HepG2 (cell line): ENCODE results near the gene PEX7. TPM values are rescaled to one million over a fixed set of nuclear protein-coding genes. Genes with fewer than 3 reads are reported as not detected.
A peak's percentile ranks its signal among the peaks of the same experiment; 100 is the strongest.

Experiments
- ATF7-NPFF ChIP-seq: sonication (generic); formaldehyde crosslinking; IDR thresholded peaks from 2 replicates; pipeline ENCODE4 v1.8.1; 2023; ENCODE audit warnings: mild to moderate bottlenecking, low read depth, missing genetic modification reagents, moderate library complexity
- BCL6 ChIP-seq: IDR thresholded peaks from 2 replicates; pipeline ENCODE4 v1.6.1; 2016; ENCODE audit warnings: missing genetic modification reagents, missing compliant biosample characterization
- CEBPB ChIP-seq: IDR thresholded peaks from 2 replicates; pipeline ENCODE4 v1.6.1; 2011; ENCODE audit warnings: low read depth, low read length, improper control_type of control experiment, borderline replicate concordance
- EED ChIP-seq: sonication (generic); formaldehyde crosslinking; IDR thresholded peaks from 2 replicates; pipeline ENCODE4 v1.5.0; 2020; ENCODE audit warnings: mild to moderate bottlenecking, missing genetic modification reagents
- EZH2 ChIP-seq: conservative IDR thresholded peaks from 2 replicates; pipeline ENCODE4 v1.6.1; 2012; ENCODE audit warnings: mild to moderate bottlenecking, low read depth, low read length, moderate library complexity
- FOXP1 ChIP-seq, 2 experiments: fragments of 450-650 bp in 1 of 2; IDR thresholded peaks; 2 replicates each; pipeline ENCODE4 v1.6.1; 2017 to 2018; ENCODE audit warnings: antibody characterized with exemption in 1 of 2
- HNRNPL ChIP-seq: fragments of 200-400 bp; formaldehyde crosslinking; IDR thresholded peaks from 2 replicates; pipeline ENCODE4 v1.6.1; 2017; ENCODE audit warnings: mild to moderate bottlenecking, low read depth, low read length
- MBNL3 ChIP-seq: fragments of 250-450 bp; sonication (Bioruptor Pico); conservative IDR thresholded peaks from 2 replicates; pipeline ENCODE4 v1.8.0; 2022; ENCODE audit warnings: mild to moderate bottlenecking, inconsistent platforms
- MEIS1 ChIP-seq: sonication (generic); formaldehyde crosslinking; IDR thresholded peaks from 2 replicates; pipeline ENCODE4 v1.9.0; 2021; ENCODE audit warnings: mild to moderate bottlenecking, missing genetic modification reagents, moderate library complexity, borderline replicate concordance
- RXRA ChIP-seq: sonication (generic); formaldehyde crosslinking; IDR thresholded peaks from 2 replicates; pipeline ENCODE4 v1.5.1; 2020; ENCODE audit warnings: missing genetic modification reagents
- SALL1 ChIP-seq: sonication (generic); formaldehyde crosslinking; IDR thresholded peaks from 2 replicates; pipeline ENCODE4 v1.8.0; 2022; ENCODE audit warnings: mild to moderate bottlenecking, missing genetic modification reagents
- TMF1 ChIP-seq: sonication (generic); formaldehyde crosslinking; IDR thresholded peaks from 2 replicates; pipeline ENCODE4 v1.8.1; 2022; ENCODE audit warnings: low read depth, missing genetic modification reagents
- TOPORS ChIP-seq: sonication (generic); formaldehyde crosslinking; IDR thresholded peaks from 2 replicates; pipeline ENCODE4 v1.8.0; 2023; ENCODE audit warnings: mild to moderate bottlenecking, missing genetic modification reagents
- ZNF263 ChIP-seq: sonication (generic); formaldehyde crosslinking; IDR thresholded peaks from 2 replicates; pipeline ENCODE4 v1.4.0; 2020; ENCODE audit warnings: missing genetic modification reagents
- ZNF441 ChIP-seq: sonication (generic); formaldehyde crosslinking; IDR thresholded peaks from 2 replicates; pipeline ENCODE4 v1.7.0; 2021; ENCODE audit warnings: missing genetic modification reagents, borderline replicate concordance
- ZNF496 ChIP-seq: sonication (generic); formaldehyde crosslinking; IDR thresholded peaks from 2 replicates; pipeline ENCODE4 v1.8.1; 2023; ENCODE audit warnings: mild to moderate bottlenecking, moderate library complexity, missing genetic modification reagents; ENCODE audit not compliant: insufficient replicate concordance
- ZNF501 ChIP-seq: sonication (generic); formaldehyde crosslinking; IDR thresholded peaks from 2 replicates; pipeline ENCODE4 v1.5.1; 2020; ENCODE audit warnings: mild to moderate bottlenecking, moderate library complexity, missing genetic modification reagents
- polyA plus RNA-seq, 8 experiments: library from polyadenylated mRNA; depleted of rRNA in 3 of 8; stranded (reverse) in 7 of 8; unstranded in 1 of 8; fragments of >200 nt; fragmentation: Illumina TruSeq in 4 of 8; extraction: Trizol in 4 of 8; gene quantifications; 2 replicates each; pipeline versions ENCODE4 v1.2.1 to v1.2.3, GENCODE V29; 2011 to 2016; ENCODE audit warnings: low read depth in 4 of 8, missing spikeins in 1 of 8, mixed read lengths in 1 of 8; ENCODE audit not compliant: insufficient read depth in 1 of 8
- total RNA-seq, 5 experiments: library from RNA; depleted of rRNA; stranded (reverse); fragments of >200 nt; fragmentation: Illumina TruSeq; extraction: Trizol; gene quantifications; 2 replicates each; pipeline ENCODE4 v1.2.3, GENCODE V29; 2016; ENCODE audit warnings: low read depth in 1 of 5
- TF ChIP-seq, protein P1 (sequence below): sonication (generic); formaldehyde crosslinking; IDR thresholded peaks from 2 replicates; pipeline ENCODE4 v1.4.0; 2020; ENCODE audit warnings: mild to moderate bottlenecking, missing genetic modification reagents
- TF ChIP-seq, protein P2 (sequence below): sonication (generic); formaldehyde crosslinking; IDR thresholded peaks from 2 replicates; pipeline ENCODE4 v1.8.1; 2023; ENCODE audit warnings: mild to moderate bottlenecking, moderate library complexity, missing genetic modification reagents
- TF ChIP-seq, protein P3 (sequence below): sonication (generic); formaldehyde crosslinking; IDR thresholded peaks from 2 replicates; pipeline ENCODE4 v1.4.0; 2020; ENCODE audit warnings: missing genetic modification reagents
- TF ChIP-seq, protein P4 (sequence below): sonication (generic); formaldehyde crosslinking; IDR thresholded peaks from 2 replicates; pipeline ENCODE4 v1.5.1; 2020; ENCODE audit warnings: mild to moderate bottlenecking, missing genetic modification reagents, moderate library complexity

PEX7 gene
- total and polyA plus RNA-seq, 2 of the 13 experiments (the other 11 are each of a cell fraction or from before 2014, with no cell fraction given), result 0.04 to 0.53 TPM

DNA sequence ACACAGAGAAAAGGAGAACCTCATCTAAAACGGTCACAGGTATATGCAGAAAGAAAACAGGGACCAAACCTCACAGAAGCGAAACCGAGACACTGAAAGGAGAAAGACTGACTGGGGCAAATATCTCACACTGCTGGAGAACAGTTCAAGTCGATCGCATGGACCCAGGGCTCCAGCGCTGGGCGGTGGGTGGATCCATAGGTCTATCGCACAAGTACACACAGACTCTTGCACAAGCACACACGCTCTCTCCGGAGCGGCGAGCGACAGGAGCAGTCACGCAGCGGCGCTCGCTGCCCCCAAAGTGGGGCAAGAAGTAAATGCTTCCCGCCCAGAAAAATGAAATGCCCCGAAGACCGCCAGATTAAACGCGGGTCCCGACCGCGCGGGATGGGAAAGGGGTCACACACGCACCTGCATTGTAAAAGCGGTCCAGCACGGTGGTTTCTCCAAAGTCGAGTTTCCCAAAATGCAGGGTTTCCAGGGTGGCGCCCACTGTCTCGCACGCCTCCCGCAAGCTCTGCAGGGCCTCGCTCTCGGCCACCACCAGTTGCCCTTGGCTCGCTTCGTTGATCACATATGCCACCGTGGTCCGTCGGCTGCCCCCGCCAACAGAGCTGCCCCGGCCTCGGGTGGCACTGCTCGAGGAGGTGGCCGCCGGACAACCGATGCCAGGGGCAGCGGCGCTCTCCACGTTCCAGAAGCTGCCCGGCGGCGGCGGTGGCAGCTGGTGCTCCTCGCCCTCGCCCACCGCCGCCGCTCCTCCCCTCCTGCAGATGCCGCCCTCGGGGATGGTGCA is 30.9 kb upstream of the PEX7 start (continued):
- TF ChIP-seq MEIS1 (CRISPR knock-in tag), result 0 out of 2 replicates have a peak, but pooled peaks have one; percentile 40
- TF ChIP-seq RXRA (CRISPR knock-in tag), result peak; percentile 25; the same call in 1 of the 2 replicates
- TF ChIP-seq EED (CRISPR knock-in tag), result peak; percentile 68; the same call in 1 of the 2 replicates
- no peak for TF ChIP-seq ZNF496 (CRISPR knock-in tag)
- 0 out of 2 replicates have a peak, but pooled peaks have one; percentile 28 for TF ChIP-seq ZNF501 (CRISPR knock-in tag)
- TF ChIP-seq, protein P1, sequence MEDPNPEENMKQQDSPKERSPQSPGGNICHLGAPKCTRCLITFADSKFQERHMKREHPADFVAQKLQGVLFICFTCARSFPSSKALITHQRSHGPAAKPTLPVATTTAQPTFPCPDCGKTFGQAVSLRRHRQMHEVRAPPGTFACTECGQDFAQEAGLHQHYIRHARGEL (CRISPR knock-in tag), result no peak
- TF ChIP-seq HNRNPL, result peak; percentile 88
- TF ChIP-seq CEBPB, result peak; percentile 71; the same call in 1 of the 2 replicates
- TF ChIP-seq BCL6 (CRISPR knock-in tag), result 0 out of 2 replicates have a peak, but pooled peaks have one; percentile 14
- TF ChIP-seq ZNF263 (CRISPR knock-in tag), result 0 out of 2 replicates have a peak, but pooled peaks have one; percentile 7
- TF ChIP-seq, protein P2, sequence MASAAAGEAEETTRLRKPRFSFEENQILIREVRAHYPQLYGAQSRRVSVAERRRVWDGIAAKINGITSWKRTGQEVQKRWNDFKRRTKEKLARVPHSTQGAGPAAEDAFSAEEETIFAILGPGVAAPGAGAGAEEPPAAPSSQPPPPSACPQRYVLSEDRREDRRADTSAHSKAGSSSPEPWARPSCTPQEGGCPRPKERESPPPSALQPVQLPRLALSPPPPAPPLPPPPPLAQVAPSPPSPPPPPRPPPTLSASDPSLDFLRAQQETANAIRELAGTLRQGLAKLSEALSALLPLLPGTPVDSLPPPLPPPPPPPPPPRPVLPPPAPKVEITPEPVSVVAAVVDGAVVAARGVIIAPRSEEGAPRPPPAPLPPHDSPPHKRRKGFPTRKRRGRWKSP, result 0 out of 2 replicates have a peak, but pooled peaks have one; percentile 38
- peak; percentile 88 for TF ChIP-seq EZH2
- 0 out of 2 replicates have a peak, but pooled peaks have one; percentile 1 for TF ChIP-seq ATF7-NPFF (CRISPR knock-in tag)
- TF ChIP-seq, protein P3, sequence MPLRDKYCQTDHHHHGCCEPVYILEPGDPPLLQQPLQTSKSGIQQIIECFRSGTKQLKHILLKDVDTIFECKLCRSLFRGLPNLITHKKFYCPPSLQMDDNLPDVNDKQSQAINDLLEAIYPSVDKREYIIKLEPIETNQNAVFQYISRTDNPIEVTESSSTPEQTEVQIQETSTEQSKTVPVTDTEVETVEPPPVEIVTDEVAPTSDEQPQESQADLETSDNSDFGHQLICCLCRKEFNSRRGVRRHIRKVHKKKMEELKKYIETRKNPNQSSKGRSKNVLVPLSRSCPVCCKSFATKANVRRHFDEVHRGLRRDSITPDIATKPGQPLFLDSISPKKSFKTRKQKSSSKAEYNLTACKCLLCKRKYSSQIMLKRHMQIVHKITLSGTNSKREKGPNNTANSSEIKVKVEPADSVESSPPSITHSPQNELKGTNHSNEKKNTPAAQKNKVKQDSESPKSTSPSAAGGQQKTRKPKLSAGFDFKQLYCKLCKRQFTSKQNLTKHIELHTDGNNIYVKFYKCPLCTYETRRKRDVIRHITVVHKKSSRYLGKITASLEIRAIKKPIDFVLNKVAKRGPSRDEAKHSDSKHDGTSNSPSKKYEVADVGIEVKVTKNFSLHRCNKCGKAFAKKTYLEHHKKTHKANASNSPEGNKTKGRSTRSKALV (CRISPR knock-in tag), result peak; percentile 65; the same call in 1 of the 2 replicates
- TF ChIP-seq ZNF441, result peak; percentile 98
- 0 out of 2 replicates have a peak, but pooled peaks have one; percentile 43 for TF ChIP-seq TMF1 (CRISPR knock-in tag)
- no peak for TF ChIP-seq MBNL3
- 0 out of 2 replicates have a peak, but pooled peaks have one; percentile 9 for TF ChIP-seq SALL1 (CRISPR knock-in tag)
- 0 out of 2 replicates have a peak, but pooled peaks have one; percentile 50 for TF ChIP-seq TOPORS (CRISPR knock-in tag)
- TF ChIP-seq, protein P4, sequence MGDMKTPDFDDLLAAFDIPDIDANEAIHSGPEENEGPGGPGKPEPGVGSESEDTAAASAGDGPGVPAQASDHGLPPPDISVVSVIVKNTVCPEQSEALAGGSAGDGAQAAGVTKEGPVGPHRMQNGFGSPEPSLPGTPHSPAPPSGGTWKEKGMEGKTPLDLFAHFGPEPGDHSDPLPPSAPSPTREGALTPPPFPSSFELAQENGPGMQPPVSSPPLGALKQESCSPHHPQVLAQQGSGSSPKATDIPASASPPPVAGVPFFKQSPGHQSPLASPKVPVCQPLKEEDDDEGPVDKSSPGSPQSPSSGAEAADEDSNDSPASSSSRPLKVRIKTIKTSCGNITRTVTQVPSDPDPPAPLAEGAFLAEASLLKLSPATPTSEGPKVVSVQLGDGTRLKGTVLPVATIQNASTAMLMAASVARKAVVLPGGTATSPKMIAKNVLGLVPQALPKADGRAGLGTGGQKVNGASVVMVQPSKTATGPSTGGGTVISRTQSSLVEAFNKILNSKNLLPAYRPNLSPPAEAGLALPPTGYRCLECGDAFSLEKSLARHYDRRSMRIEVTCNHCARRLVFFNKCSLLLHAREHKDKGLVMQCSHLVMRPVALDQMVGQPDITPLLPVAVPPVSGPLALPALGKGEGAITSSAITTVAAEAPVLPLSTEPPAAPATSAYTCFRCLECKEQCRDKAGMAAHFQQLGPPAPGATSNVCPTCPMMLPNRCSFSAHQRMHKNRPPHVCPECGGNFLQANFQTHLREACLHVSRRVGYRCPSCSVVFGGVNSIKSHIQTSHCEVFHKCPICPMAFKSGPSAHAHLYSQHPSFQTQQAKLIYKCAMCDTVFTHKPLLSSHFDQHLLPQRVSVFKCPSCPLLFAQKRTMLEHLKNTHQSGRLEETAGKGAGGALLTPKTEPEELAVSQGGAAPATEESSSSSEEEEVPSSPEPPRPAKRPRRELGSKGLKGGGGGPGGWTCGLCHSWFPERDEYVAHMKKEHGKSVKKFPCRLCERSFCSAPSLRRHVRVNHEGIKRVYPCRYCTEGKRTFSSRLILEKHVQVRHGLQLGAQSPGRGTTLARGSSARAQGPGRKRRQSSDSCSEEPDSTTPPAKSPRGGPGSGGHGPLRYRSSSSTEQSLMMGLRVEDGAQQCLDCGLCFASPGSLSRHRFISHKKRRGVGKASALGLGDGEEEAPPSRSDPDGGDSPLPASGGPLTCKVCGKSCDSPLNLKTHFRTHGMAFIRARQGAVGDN (CRISPR knock-in tag), result peak; percentile 42
- TF ChIP-seq FOXP1 (IDR thresholded peaks at IDR 0.05), result no peak
- TF ChIP-seq FOXP1 (CRISPR knock-in tag; IDR thresholded peaks at IDR 0.05), result no peak
